Left colon (tissue), 2 donors: ENCODE results near the gene RERG. TPM values are rescaled to one million over a fixed set of nuclear protein-coding genes. Genes with fewer than 3 reads are reported as not detected.
A peak's percentile ranks its signal among the peaks of the same experiment; 100 is the strongest.
"Not testable (repeated sequence)": the region's sequence is repeated elsewhere in the genome, so short reads cannot be mapped to it uniquely, and the experiment has no call there.

ENCODE experiments used
- ATAC-seq: fragments of 200-7000 bp; cut with Tn5 transposase; one replicate; pipeline ENCODE4 v1.9.1; 2020; ENCODE audit warnings: mild to moderate bottlenecking, moderate library complexity
- DNase-seq, 2 donors: peaks; one replicate each; pipeline ENCODE4 v3.0.0-alpha.2; 2020
- intact Hi-C, 2 donors: fragments of 100-400 bp; cut with DNase I in 1 of 2; cut with micrococcal nuclease in 1 of 2; formaldehyde crosslinking; loops; one replicate each; pipeline versions ENCODE4 v1.11.2 to v1.14.0; 2022; cut with DNase I, micrococcal nuclease
- long read RNA-seq: library from polyadenylated mRNA; unstranded; transcript quantifications from one replicate; pipeline ENCODE4 v2.0.0, GENCODE V29; 2021
- total RNA-seq, 2 donors: library from RNA; stranded (reverse); fragmentation: NEBNext Ultra II Directional; extraction: Animal tissue kit (Norgen Biotek cat#: 25700); gene quantifications; one replicate each; pipeline ENCODE4 v1.2.1, GENCODE V29; 2021
- donor health status: DM: no; HTN: no; CAD: no.
- donor health status: DM: yes; HTN: yes; CAD: no.

The RERG gene
- total RNA-seq = 1 to 10 TPM in 1 of 2 donors, under 1 TPM in 1; 0.85 to 4.1 TPM
- long read RNA-seq, partial matches to known transcripts = 0 of 5 reads
- long read RNA-seq, other reads (novel, unspliced or antisense) = 4 of 5 reads

GRCh38 chr12:15220915-15221885 lies at the start of gene RERG:
Gene RERG (minus strand): TSS chr12:15221417. CDS start chr12:15217489, 3,928 bp downstream.
- peak; percentile 56 to 81 for DNase-seq
- intact Hi-C loops = loop anchor here in 1 of 2 donors (5.0 kb wide), 1 partner anchor 69 kb away; no protein-coding TSS in a partner anchor
- ATAC-seq = peak; percentile 100

GRCh38 chr12:15270591-15270990 lies 49.4 kb upstream of the RERG start:
- DNase-seq (no peak), ATAC-seq (no peak)
- intact Hi-C loops = loop anchor here (10.0 kb wide), 2 partner anchors 254 to 584 kb away; no protein-coding TSS in a partner anchor

GRCh38 chr12:15268927-15269552 lies 47.8 kb upstream of the RERG start:
- ATAC-seq = peak; percentile 77
- DNase-seq = peak in 1 of 2 donors; percentile 32
- intact Hi-C loops = loop anchor here in 1 of 2 donors (5.0 to 10.0 kb wide), 2 partner anchors 42 to 274 kb away; no protein-coding TSS in a partner anchor

DNA sequence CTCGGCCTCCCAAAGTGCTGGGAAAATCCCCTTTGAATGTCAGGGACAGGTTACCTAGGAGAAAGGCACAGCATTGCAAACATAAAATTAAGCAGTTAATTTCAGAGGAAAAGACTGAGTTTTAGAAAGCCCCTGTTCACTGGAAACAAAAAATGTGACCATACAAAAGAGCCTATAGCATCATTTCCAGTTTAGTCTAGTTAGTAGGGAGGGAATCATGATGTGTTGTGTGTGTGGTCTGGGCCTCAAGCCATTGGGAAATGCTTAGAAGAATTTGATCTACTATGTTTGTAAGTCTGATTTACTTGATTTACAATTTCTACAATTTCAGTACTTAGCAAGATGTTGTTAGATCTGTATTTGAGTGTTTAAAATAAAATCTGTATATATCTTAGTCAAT lies 47.1 kb upstream of the RERG start:
- intact Hi-C loops = loop anchor here in 1 of 2 donors (5.0 to 10.0 kb wide), 2 partner anchors 41 to 274 kb away; no protein-coding TSS in a partner anchor

GRCh38 chr12:15265875-15266274 lies 44.7 kb upstream of the RERG start:
- ATAC-seq = no peak
- DNase-seq = no peak
- intact Hi-C loops = loop anchor here in 1 of 2 donors (2.0 to 10.0 kb wide), 3 partner anchors 39 to 413 kb away; no protein-coding TSS in a partner anchor

More for the DNA sequence above, 47.1 kb upstream of the RERG start:
- ATAC-seq (no peak), DNase-seq (no peak)

GRCh38 chr12:15256761-15257160 lies 35.5 kb upstream of the RERG start:
- DNase-seq (no peak), ATAC-seq (no peak)
- intact Hi-C loops = no loop called here

DNA sequence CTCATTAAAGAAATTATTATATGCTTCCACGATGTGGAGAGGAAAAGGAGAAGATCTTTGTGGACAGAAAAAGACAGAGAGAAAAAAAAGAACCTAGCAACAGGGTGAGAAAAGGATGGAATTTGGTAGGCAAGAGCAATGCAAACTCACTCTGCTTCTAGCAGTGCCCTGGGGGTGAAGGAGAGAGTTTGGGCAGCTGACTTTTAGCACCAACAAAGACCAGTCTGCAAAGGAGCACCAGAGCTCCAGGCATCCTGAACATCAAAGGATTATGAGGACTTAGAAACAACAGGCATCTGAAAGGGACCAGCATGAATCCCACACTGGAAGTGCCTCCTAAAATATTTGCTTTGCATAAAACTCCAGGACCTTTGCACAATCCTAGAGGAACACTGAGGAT lies 32.8 kb upstream of the RERG start:
- DNase-seq = no peak
- intact Hi-C loops = no loop called here
- no peak for ATAC-seq

- no peak for DNase-seq
- ATAC-seq = no peak
- intact Hi-C loops = no loop called here
These were observed 23.7 kb upstream of the RERG start for GRCh38 chr12:15244926-15245325.

GRCh38 chr12:15244341-15244740 lies 23.1 kb upstream of the RERG start:
- ATAC-seq (no peak), DNase-seq (no peak)
- intact Hi-C loops = no loop called here

DNA sequence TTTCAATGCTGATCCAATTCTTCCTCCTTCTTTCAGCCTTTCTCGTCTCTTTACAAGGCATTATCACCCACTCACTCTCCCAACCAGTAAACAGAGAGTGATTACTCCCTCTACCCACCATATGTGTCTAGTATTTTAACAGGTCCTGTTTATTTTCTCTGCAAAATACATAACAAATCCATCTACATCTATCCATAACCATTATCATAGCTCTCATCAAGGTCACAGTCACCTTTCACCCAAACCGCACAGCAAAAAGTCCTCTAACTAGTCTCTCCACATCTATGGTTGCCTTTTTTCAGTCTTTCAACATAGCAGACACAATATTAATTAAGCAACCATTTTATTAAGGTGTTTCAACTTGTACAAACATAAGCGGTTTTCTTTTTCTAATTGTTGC lies 21.9 kb upstream of the RERG start:
- no peak for DNase-seq
- intact Hi-C loops = no loop called here

DNA sequence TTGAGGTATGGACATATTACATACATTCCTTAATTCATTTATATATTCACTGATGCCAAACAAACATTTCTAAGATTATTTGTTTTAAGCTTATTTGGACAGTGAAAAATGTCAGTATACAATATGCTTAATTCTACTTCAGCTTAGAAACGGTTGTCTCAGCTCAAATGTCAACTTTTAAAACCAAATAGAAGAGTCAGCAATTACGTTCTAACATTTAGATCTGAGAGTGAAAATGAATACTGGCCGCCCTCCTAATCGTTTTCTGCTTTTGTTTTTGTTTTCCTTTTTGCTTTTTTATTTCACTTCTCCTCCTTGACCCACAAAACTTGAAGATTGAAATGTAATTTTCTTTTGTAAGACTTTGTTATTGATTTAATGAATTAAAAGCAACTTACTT lies 19.7 kb upstream of the RERG start:
- ATAC-seq (no peak), DNase-seq (no peak)
- intact Hi-C loops = no loop called here

More for the DNA sequence above, 21.9 kb upstream of the RERG start:
- ATAC-seq = no peak

- intact Hi-C loops = no loop called here
- ATAC-seq (no peak), DNase-seq (no peak)
These were observed 13.3 kb upstream of the RERG start for GRCh38 chr12:15234508-15234907.

GRCh38 chr12:15234011-15234410 lies 12.8 kb upstream of the RERG start:
- DNase-seq = no peak
- intact Hi-C loops = no loop called here
- ATAC-seq = no peak

- ATAC-seq (no peak), DNase-seq (no peak)
- intact Hi-C loops = no loop called here
These were observed 11.7 kb upstream of the RERG start for GRCh38 chr12:15232959-15233358.

- no peak for DNase-seq
- intact Hi-C loops = no loop called here
- ATAC-seq = no peak
These were observed 10.3 kb upstream of the RERG start for GRCh38 chr12:15231493-15231892.

DNA sequence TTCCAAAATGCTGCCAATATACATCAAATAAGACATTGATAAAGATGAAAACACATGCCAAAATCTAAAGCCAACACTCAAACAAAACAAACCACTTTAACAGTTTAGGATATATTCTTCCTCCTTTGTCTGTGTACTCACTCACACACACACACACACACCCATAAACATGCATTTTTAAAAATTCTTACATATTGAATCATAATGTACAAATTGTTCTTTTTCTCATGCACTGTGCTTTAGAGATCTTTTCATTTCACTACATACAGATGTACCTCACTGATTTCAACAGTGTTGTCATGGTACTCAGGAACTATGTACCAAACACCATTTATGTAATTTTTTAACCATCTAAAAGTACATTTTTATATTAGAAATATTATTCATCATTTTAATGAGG lies 9.5 kb upstream of the RERG start:
- ATAC-seq = no peak
- intact Hi-C loops = no loop called here
- no peak for DNase-seq

- DNase-seq = no peak
- intact Hi-C loops = no loop called here
- ATAC-seq = no peak
These were observed 8.9 kb upstream of the RERG start for GRCh38 chr12:15230137-15230536.

- intact Hi-C loops = loop anchor here in 1 of 2 donors (5.0 kb wide), 1 partner anchor 40 kb away; no protein-coding TSS in a partner anchor
- peak; percentile 74 for ATAC-seq
These were observed 5.9 kb upstream of the RERG start for GRCh38 chr12:15227004-15227679.

GRCh38 chr12:15225863-15226218 lies 4.6 kb upstream of the RERG start:
- intact Hi-C loops = loop anchor here in 1 of 2 donors (5.0 kb wide), 1 partner anchor 41 kb away; no protein-coding TSS in a partner anchor
- DNase-seq, ATAC-seq: not testable (repeated sequence)

More at GRCh38 chr12:15227004-15227679, 5.9 kb upstream of the RERG start:
- peak; percentile 42 to 66 for DNase-seq
